Lung (tissue), 12 donors: ENCODE data around the gene ASMTL. TPM values are rescaled to one million over a fixed set of nuclear protein-coding genes. Genes with fewer than 3 reads are reported as not detected.
"Not testable (repeated sequence)": the region's sequence is repeated elsewhere in the genome, so short reads cannot be mapped to it uniquely, and the experiment has no call there.

ENCODE experiments used
- ATAC-seq: fragments of 200-7000 bp; cut with Tn5 transposase; one replicate; pipeline ENCODE4 v1.9.1; 2020; ENCODE audit warnings: moderate number of reproducible peaks; ENCODE audit not compliant: insufficient read depth, low FRiP score
- DNase-seq, 3 donors: peaks; one replicate each; pipeline ENCODE4 v3.0.0-alpha.2; 2013 to 2017
- H3K27ac ChIP-seq, 2 donors: one replicate each; pipeline ENCODE4 v1.5.1; 2013; ENCODE audit warnings: mild to moderate bottlenecking in 2 of 2, moderate library complexity in 2 of 2, control low read depth in 1 of 2, inconsistent platforms in 1 of 2, low read depth in 1 of 2, low read length in 1 of 2
- H3K27me3 ChIP-seq, 3 donors: one replicate each; pipeline ENCODE4 v1.5.1; 2013; ENCODE audit warnings: low read length in 2 of 3; ENCODE audit not compliant: control insufficient read depth in 3 of 3, insufficient read depth in 3 of 3
- H3K36me3 ChIP-seq, 4 donors: one replicate each; pipeline ENCODE4 v1.5.1; 2013; ENCODE audit warnings: low read length in 4 of 4, mild to moderate bottlenecking in 1 of 4, moderate library complexity in 1 of 4; ENCODE audit not compliant: control insufficient read depth in 4 of 4, insufficient read depth in 4 of 4
- H3K4me1 ChIP-seq, 5 donors: one replicate each; pipeline ENCODE4 v1.5.1; 2013; ENCODE audit warnings: low read length in 5 of 5, mild to moderate bottlenecking in 2 of 5, moderate library complexity in 1 of 5; ENCODE audit not compliant: control insufficient read depth in 5 of 5, insufficient read depth in 5 of 5
- H3K4me3 ChIP-seq: one replicate; pipeline ENCODE4 v1.5.1; 2013; ENCODE audit warnings: mild to moderate bottlenecking, control low read depth, moderate library complexity
- H3K9ac ChIP-seq, 2 donors: one replicate each; pipeline ENCODE4 v1.5.1; 2013; ENCODE audit warnings: low read length in 2 of 2, control low read depth in 1 of 2; ENCODE audit not compliant: insufficient read depth in 1 of 2
- H3K9me3 ChIP-seq, 4 donors: one replicate each; pipeline ENCODE4 v1.5.1; 2013; ENCODE audit warnings: low read length in 3 of 4, mild to moderate bottlenecking in 1 of 4, moderate library complexity in 1 of 4; ENCODE audit not compliant: control insufficient read depth in 4 of 4, insufficient read depth in 3 of 4
- CTCF ChIP-seq: IDR thresholded peaks from 2 replicates; pipeline ENCODE4 v1.5.1; 2012; ENCODE audit warnings: mild to moderate bottlenecking; ENCODE audit errors: control extremely low read depth, extremely low read depth
- WGBS, 2 donors: extraction: QIAGEN DNeasy Blood & Tissue Kit; methylation state at CpG; one replicate each; pipeline ENCODE4 v1.1.7; 2013; 5-methylcytosine and 5-hydroxymethylcytosine counted together
- polyA plus RNA-seq, 2 donors: library from polyadenylated mRNA; stranded (reverse); fragments of 200-250 nt; gene quantifications; one replicate each; pipeline ENCODE4 v1.2.1, GENCODE V29; 2013
- total RNA-seq, 2 donors: library from RNA; depleted of rRNA in 1 of 2; stranded (reverse); fragments of >200 nt in 1 of 2; gene quantifications; one replicate each; pipeline ENCODE4 v1.2.1, GENCODE V29; 2014 to 2021
- donor health status: control.
- donor health status: control.
- donor health status: Bipolar disorder and iron deficiency.
- donor health status: healthy.
- donor health status: DM: yes; HTN: yes; CAD: no.

ASMTL gene
- total and polyA plus RNA-seq, 4 donors, result 12.3 to 29.4 (median 21.8) TPM

- WGBS, 2 donors, result 75 to 84% methylated on average over 15 of the region's 15 CpGs
- Histone ChIP-seq H3K9ac (no peak overlapping the region), H3K27me3 (no peaks in the 10 kb centered on the region), H3K9me3 (peaks cover 0 to 8% (median 2%) of the 10 kb centered on the region in 4 donors), H3K4me3 (no peak overlapping the region), H3K27ac (no peak overlapping the region), H3K36me3 (no peaks in the 10 kb centered on the region), H3K4me1 (peaks cover 0 to 11% (median 0%) of the 10 kb centered on the region in 5 donors)
- ATAC-seq, result no peak
- no peak for TF ChIP-seq CTCF
- DNase-seq, result no peak
Observed at GRCh38 chrX:1483843-1484637, 31.3 kb upstream of the ASMTL start.

GRCh38 chrX:1482530-1482928, 29.8 kb upstream of the ASMTL start:
- not testable (repeated sequence) for H3K9me3 ChIP-seq, DNase-seq, H3K27me3 ChIP-seq, H3K4me3 ChIP-seq, ATAC-seq, H3K9ac ChIP-seq, H3K36me3 ChIP-seq, H3K4me1 ChIP-seq
- H3K27ac ChIP-seq, result peak overlapping the region in 1 of 2 donors; percentile 60
- 86% methylated on average over 1 of the region's 2 CpGs; no CpG with 5 or more reads in 1 of the 2 donors for WGBS, 2 donors

GRCh38 chrX:1481636-1482529, 29.2 kb upstream of the ASMTL start:
- peak overlapping the region; percentile 60 to 84 for H3K27ac ChIP-seq
- peak; percentile 89 for ATAC-seq
- no peak overlapping the region for H3K4me3 ChIP-seq
- H3K9ac ChIP-seq, result no peak overlapping the region
- no peak for TF ChIP-seq CTCF
- peaks cover 0 to 8% (median 2%) of the 10 kb centered on the region in 4 donors for H3K9me3 ChIP-seq
- no peaks in the 10 kb centered on the region for H3K36me3 ChIP-seq
- peak; percentile 52 to 77 (median 61) for DNase-seq
- no peaks in the 10 kb centered on the region for H3K27me3 ChIP-seq
- whole genome bisulfite sequencing, 2 donors, result 3 to 9% methylated on average over 26 of the region's 26 CpGs
- H3K4me1 ChIP-seq, result peaks cover 0 to 6% (median 0%) of the 10 kb centered on the region in 5 donors
